ENCODE data around the gene FARS2. TPM values are rescaled to one million over a fixed set of nuclear protein-coding genes. Genes with fewer than 3 reads are reported as not detected.

FARS2 gene
- total RNA-seq, 1 experiment from 2014 or later = 15.0 TPM

DNA sequence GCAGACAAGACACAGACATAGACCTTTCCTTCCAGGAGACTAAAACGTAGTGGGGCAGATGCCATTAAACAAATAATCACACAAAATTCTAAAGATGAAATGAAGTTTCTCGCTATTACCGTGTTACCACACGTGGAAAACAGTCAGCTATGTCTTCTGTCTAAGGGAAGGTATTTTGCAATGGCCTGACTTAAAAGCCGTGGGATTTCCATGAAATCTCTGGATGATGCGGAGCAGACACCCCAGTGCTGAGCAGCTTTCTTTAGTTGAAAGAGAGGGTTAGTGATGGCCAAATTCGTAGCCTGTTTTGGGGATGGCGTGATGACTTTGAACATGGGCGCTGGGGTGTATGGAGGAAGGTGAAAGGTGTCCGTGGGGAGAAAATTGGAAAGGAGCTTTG, 463.6 kb downstream of the FARS2 start (continued):
- TF ChIP-seq, protein P1, sequence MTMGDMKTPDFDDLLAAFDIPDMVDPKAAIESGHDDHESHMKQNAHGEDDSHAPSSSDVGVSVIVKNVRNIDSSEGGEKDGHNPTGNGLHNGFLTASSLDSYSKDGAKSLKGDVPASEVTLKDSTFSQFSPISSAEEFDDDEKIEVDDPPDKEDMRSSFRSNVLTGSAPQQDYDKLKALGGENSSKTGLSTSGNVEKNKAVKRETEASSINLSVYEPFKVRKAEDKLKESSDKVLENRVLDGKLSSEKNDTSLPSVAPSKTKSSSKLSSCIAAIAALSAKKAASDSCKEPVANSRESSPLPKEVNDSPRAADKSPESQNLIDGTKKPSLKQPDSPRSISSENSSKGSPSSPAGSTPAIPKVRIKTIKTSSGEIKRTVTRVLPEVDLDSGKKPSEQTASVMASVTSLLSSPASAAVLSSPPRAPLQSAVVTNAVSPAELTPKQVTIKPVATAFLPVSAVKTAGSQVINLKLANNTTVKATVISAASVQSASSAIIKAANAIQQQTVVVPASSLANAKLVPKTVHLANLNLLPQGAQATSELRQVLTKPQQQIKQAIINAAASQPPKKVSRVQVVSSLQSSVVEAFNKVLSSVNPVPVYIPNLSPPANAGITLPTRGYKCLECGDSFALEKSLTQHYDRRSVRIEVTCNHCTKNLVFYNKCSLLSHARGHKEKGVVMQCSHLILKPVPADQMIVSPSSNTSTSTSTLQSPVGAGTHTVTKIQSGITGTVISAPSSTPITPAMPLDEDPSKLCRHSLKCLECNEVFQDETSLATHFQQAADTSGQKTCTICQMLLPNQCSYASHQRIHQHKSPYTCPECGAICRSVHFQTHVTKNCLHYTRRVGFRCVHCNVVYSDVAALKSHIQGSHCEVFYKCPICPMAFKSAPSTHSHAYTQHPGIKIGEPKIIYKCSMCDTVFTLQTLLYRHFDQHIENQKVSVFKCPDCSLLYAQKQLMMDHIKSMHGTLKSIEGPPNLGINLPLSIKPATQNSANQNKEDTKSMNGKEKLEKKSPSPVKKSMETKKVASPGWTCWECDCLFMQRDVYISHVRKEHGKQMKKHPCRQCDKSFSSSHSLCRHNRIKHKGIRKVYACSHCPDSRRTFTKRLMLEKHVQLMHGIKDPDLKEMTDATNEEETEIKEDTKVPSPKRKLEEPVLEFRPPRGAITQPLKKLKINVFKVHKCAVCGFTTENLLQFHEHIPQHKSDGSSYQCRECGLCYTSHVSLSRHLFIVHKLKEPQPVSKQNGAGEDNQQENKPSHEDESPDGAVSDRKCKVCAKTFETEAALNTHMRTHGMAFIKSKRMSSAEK (CRISPR knock-in tag; IDR thresholded peaks at IDR 0.05; ENCODE audit: borderline replicate concordance) = no peak
- no peak for TF ChIP-seq ZNF121 (CRISPR knock-in tag; IDR thresholded peaks at IDR 0.05)
- TF ChIP-seq HMGXB4 (CRISPR knock-in tag; IDR thresholded peaks at IDR 0.05) = no peak
- TF ChIP-seq ZNF512 (CRISPR knock-in tag; IDR thresholded peaks at IDR 0.05; ENCODE audit: borderline replicate concordance) = no peak

- Mint-ChIP-seq H3K4me3 (no peak overlapping the region), H3K27me3 (ENCODE audit: low read depth) (no peaks in the 10 kb centered on the region), H3K36me3 (no peaks in the 10 kb centered on the region), H3K9me3 (no peaks in the 10 kb centered on the region), H3K4me1 (peaks cover 50% of the 10 kb centered on the region), H3K27ac (no peak overlapping the region)
- TF ChIP-seq ZBTB43 (CRISPR knock-in tag; IDR thresholded peaks at IDR 0.05) (no peak), CREB1 (CRISPR knock-in tag; IDR thresholded peaks at IDR 0.05) (no peak), FOXK1 (CRISPR knock-in tag; IDR thresholded peaks at IDR 0.05) (no peak), ZNF232 (CRISPR knock-in tag; IDR thresholded peaks at IDR 0.05) (no peak), GRHL2 (CRISPR knock-in tag; IDR thresholded peaks at IDR 0.05; ENCODE audit: insufficient replicate concordance, severe bottlenecking) (no peak)
- POLR2A ChIA-PET = no interaction called here
- no peak for DNase-seq (ENCODE audit: low spot score)
- CTCF ChIA-PET = interaction anchor here (0.6 to 1.2 kb wide), 3 partner anchors 9 to 495 kb away, joined by 3 to 4 read pairs (median 3); no protein-coding TSS in a partner anchor
- no peak for ATAC-seq
Measured at GRCh38 chr6:5726976-5727718, 465.8 kb downstream of the FARS2 start.

- TF ChIP-seq, protein P2, sequence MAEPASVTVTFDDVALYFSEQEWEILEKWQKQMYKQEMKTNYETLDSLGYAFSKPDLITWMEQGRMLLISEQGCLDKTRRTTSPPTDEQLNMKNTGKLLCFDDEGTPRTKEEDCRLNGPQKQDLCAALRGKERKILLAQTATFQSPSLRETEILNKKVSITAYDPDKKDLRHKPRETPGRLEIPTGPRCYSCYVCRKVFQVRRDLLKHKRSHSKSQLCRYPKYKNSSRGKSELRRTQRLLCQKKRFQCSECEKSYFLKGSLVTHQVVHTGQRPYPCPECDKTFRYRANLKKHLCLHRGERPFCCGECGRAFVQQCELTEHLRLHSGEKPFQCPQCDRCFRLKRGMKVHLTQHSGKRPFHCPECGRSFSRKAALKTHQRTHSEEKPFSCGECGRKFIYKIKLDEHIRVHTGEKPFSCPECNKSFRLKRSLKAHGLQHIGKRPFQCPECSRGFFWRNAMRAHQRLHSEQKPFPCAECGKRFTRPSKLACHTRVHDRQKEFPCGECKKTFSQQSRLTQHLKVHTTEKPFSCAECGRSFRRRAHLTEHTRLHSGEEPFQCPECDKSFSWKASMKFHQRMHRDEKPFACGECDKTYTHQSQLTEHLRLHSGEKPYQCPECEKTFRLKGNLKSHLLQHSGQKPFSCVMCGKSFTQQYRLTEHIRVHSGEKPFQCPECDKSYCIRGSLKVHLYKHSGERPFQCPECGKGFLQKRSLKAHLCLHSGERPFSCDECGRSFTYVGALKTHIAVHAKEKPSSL (CRISPR knock-in tag; conservative IDR thresholded peaks at IDR 0.05) = no peak
- no peak for TF ChIP-seq ZNF423 (CRISPR knock-in tag; IDR thresholded peaks at IDR 0.05)
- no peak for TF ChIP-seq PRDM15 (CRISPR knock-in tag; IDR thresholded peaks at IDR 0.05)
- TF ChIP-seq E2F1 (CRISPR knock-in tag; IDR thresholded peaks at IDR 0.05) = no peak
- H3K36me3 Mint-ChIP-seq = no peaks in the 10 kb centered on the region
- ATAC-seq = no peak
- no peak for DNase-seq (ENCODE audit: low spot score)
- peaks cover 36% of the 10 kb centered on the region for H3K4me1 Mint-ChIP-seq
- H3K4me3 Mint-ChIP-seq = no peak overlapping the region
- CTCF ChIA-PET = interaction anchor here (0.7 to 2.2 kb wide), 3 partner anchors 16 to 279 kb away, joined by 3 to 16 read pairs (median 4); no protein-coding TSS in a partner anchor
- no peaks in the 10 kb centered on the region for H3K9me3 Mint-ChIP-seq
- H3K27ac Mint-ChIP-seq = peak overlapping the region; percentile 11; the same call in 1 of the 2 replicates
- POLR2A ChIA-PET = no interaction called here
- no peaks in the 10 kb centered on the region for H3K27me3 Mint-ChIP-seq (ENCODE audit: low read depth)
Measured at GRCh38 chr6:5728351-5729079, 467.2 kb downstream of the FARS2 start.

All from WTC11 (cell line).